Neural progenitor cell (in vitro differentiated cells): Measurements from ENCODE around the gene SEC14L3. TPM values are rescaled to one million over a fixed set of nuclear protein-coding genes. Genes with fewer than 3 reads are reported as not detected.

Experiments used
- DNase-seq: peaks from one replicate; pipeline ENCODE4 v3.0.0-alpha.2; 2016; ENCODE audit warnings: low spot score
- H2AFZ ChIP-seq: fragments of 200-600 bp; sonication (generic); replicated peaks from 2 replicates; pipeline ENCODE4 v1.6.1; 2016; ENCODE audit warnings: antibody characterized with exemption
- H3F3A ChIP-seq: fragments of 200-600 bp; sonication (generic); 2 replicates; pipeline ENCODE4 v1.6.1; 2016; ENCODE audit warnings: antibody characterized with exemption, low read depth
- H3K27ac ChIP-seq: fragments of 200-600 bp; sonication (generic); 2 replicates; pipeline ENCODE4 v1.5.1; 2016; ENCODE audit warnings: mild to moderate bottlenecking
- H3K27me3 ChIP-seq: fragments of 200-600 bp; sonication (generic); 2 replicates; pipeline ENCODE4 v1.6.1; 2016; ENCODE audit warnings: mild to moderate bottlenecking, moderate library complexity
- H3K36me3 ChIP-seq: fragments of 200-600 bp; sonication (generic); 2 replicates; pipeline ENCODE4 v1.5.1; 2016
- H3K4me1 ChIP-seq: fragments of 200-600 bp; sonication (generic); 2 replicates; pipeline ENCODE4 v1.6.1; 2016; ENCODE audit warnings: mixed run types
- H3K4me2 ChIP-seq: fragments of 200-600 bp; sonication (generic); 2 replicates; pipeline ENCODE4 v1.6.1; 2016
- H3K4me3 ChIP-seq: fragments of 200-600 bp; sonication (generic); 2 replicates; pipeline ENCODE4 v1.5.1; 2016
- H3K79me2 ChIP-seq: fragments of 200-600 bp; sonication (generic); 2 replicates; pipeline ENCODE4 v1.6.1; 2016; ENCODE audit warnings: low read depth
- H3K9ac ChIP-seq: fragments of 200-600 bp; sonication (generic); 2 replicates; pipeline ENCODE4 v1.6.1; 2016
- H3K9me3 ChIP-seq: fragments of 200-600 bp; sonication (generic); 2 replicates; pipeline ENCODE4 v1.5.1; 2016; ENCODE audit warnings: low read depth
- H4K20me1 ChIP-seq: fragments of 200-600 bp; sonication (generic); 2 replicates; pipeline ENCODE4 v1.6.1; 2016; ENCODE audit warnings: low read depth
- H3K27ac Mint-ChIP-seq: 3 replicates; pipeline ENCODE4 v1.8.0; 2021; ENCODE audit warnings: mixed read lengths
- H3K27me3 Mint-ChIP-seq: 2 replicates; pipeline ENCODE4 v1.8.0; 2022; ENCODE audit warnings: low read depth, mild to moderate bottlenecking, inconsistent platforms, moderate library complexity, mixed read lengths; ENCODE audit not compliant: insufficient read depth
- H3K36me3 Mint-ChIP-seq: 3 replicates; pipeline ENCODE4 v1.8.0; 2021; ENCODE audit warnings: mixed read lengths
- H3K4me1 Mint-ChIP-seq: 3 replicates; pipeline ENCODE4 v1.8.0; 2021; ENCODE audit warnings: mixed read lengths
- H3K4me3 Mint-ChIP-seq: 3 replicates; pipeline ENCODE4 v1.8.0; 2021; ENCODE audit warnings: mild to moderate bottlenecking, moderate library complexity, mixed read lengths
- H3K9me3 Mint-ChIP-seq: 3 replicates; pipeline ENCODE4 v1.8.0; 2020; ENCODE audit warnings: mixed read lengths
- EZH2 ChIP-seq: fragments of 200-600 bp; sonication (generic); IDR thresholded peaks from 2 replicates; pipeline ENCODE4 v1.6.1; 2017; ENCODE audit warnings: antibody characterized with exemption, mild to moderate bottlenecking, moderate library complexity
- EZH2phosphoT487 ChIP-seq: fragments of 200-600 bp; sonication (generic); IDR thresholded peaks from 2 replicates; pipeline ENCODE4 v1.6.1; 2017; ENCODE audit warnings: antibody characterized with exemption
- total RNA-seq: library from RNA; depleted of rRNA; stranded (reverse); fragments of >200 nt; gene quantifications from 2 replicates; pipeline ENCODE4 v1.2.3, GENCODE V29; 2015; ENCODE audit warnings: low replicate concordance
- TF ChIP-seq, protein P1 (sequence below): fragments of 200-600 bp; sonication (generic); IDR thresholded peaks from 2 replicates; pipeline ENCODE4 v1.5.1; 2017; ENCODE audit warnings: antibody characterized with exemption, mild to moderate bottlenecking

Gene SEC14L3
- total RNA-seq, 1 donor from 2014 or later, result not detected

DNA sequence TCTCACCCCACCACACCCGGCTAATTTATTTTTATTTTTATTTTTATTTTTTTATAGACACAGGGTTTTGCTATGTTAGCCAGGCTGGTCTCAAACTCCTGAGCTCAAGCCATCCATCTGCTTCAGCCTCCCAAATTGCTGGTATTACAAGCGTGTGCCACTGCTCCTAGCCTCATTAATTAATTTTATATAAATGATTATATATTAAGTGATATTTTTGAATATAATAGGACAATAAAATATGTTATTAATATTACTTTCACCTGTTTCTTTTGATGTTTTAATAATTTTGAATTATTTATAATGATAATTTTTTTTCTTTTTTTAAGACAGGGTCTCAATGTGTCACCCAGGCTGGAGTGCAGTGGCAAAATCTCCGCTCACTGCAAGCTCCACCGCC lies 35.9 kb upstream of the SEC14L3 start:
- no peaks in the 10 kb centered on the region for H3F3A ChIP-seq
- Mint-ChIP-seq H3K27ac (no peak overlapping the region), H3K4me1 (no peaks in the 10 kb centered on the region), H3K9me3 (peaks cover 2% of the 10 kb centered on the region), H3K27me3 (peaks cover 2% of the 10 kb centered on the region), H3K4me3 (no peak overlapping the region), H3K36me3 (no peaks in the 10 kb centered on the region)
- no peaks in the 10 kb centered on the region for H4K20me1 ChIP-seq
- H3K4me2 ChIP-seq, result no peak overlapping the region
- no peaks in the 10 kb centered on the region for H3K4me1 ChIP-seq
- H3K79me2 ChIP-seq, result no peaks in the 10 kb centered on the region
- no peaks in the 10 kb centered on the region for H3K27me3 ChIP-seq
- no peak overlapping the region for H2AFZ ChIP-seq
- no peak overlapping the region for H3K4me3 ChIP-seq
- H3K9ac ChIP-seq, result no peak overlapping the region
- TF ChIP-seq EZH2, result no peak
- TF ChIP-seq, protein P1, sequence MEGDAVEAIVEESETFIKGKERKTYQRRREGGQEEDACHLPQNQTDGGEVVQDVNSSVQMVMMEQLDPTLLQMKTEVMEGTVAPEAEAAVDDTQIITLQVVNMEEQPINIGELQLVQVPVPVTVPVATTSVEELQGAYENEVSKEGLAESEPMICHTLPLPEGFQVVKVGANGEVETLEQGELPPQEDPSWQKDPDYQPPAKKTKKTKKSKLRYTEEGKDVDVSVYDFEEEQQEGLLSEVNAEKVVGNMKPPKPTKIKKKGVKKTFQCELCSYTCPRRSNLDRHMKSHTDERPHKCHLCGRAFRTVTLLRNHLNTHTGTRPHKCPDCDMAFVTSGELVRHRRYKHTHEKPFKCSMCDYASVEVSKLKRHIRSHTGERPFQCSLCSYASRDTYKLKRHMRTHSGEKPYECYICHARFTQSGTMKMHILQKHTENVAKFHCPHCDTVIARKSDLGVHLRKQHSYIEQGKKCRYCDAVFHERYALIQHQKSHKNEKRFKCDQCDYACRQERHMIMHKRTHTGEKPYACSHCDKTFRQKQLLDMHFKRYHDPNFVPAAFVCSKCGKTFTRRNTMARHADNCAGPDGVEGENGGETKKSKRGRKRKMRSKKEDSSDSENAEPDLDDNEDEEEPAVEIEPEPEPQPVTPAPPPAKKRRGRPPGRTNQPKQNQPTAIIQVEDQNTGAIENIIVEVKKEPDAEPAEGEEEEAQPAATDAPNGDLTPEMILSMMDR, result no peak
- TF ChIP-seq EZH2phosphoT487, result no peak
- no peaks in the 10 kb centered on the region for H3K36me3 ChIP-seq
- no peak overlapping the region for H3K27ac ChIP-seq
- no peaks in the 10 kb centered on the region for H3K9me3 ChIP-seq
- no peak for DNase-seq

DNA sequence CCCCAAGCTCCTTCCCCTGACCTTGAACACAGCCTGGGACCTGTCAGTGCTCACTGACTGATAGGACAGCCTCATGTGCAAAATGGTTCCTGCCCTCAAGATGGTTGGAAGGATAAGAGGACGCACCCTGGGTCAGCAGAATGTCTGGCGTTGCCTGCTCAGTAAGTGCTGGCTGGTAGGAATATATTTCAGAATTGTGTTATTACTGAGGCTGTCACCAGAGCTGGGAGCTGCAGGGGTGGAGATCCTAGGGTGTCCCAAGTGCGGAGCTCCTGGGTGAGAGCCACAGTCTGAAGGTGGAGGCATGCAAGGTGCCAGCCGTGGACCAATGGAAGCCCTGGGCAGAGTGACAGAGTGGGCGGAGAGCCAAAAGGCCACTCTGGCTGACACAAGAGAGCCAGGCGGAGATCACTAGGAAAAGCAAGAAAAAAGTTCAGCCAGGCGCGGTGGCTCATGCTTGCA lies 34.7 kb upstream of the SEC14L3 start:
- H2AFZ ChIP-seq, result no peak overlapping the region
- H3K27ac ChIP-seq, result no peak overlapping the region
- TF ChIP-seq EZH2phosphoT487, result no peak
- TF ChIP-seq, protein P1, result no peak
- no peak for TF ChIP-seq EZH2
- H3F3A ChIP-seq, result no peaks in the 10 kb centered on the region
- Mint-ChIP-seq H3K4me3 (no peak overlapping the region), H3K9me3 (no peaks in the 10 kb centered on the region), H3K4me1 (no peaks in the 10 kb centered on the region), H3K36me3 (no peaks in the 10 kb centered on the region), H3K27ac (no peak overlapping the region), H3K27me3 (peaks cover 2% of the 10 kb centered on the region)
- H3K4me3 ChIP-seq, result no peak overlapping the region
- H3K4me1 ChIP-seq, result no peaks in the 10 kb centered on the region
- H3K27me3 ChIP-seq, result no peaks in the 10 kb centered on the region
- no peak for DNase-seq
- H3K79me2 ChIP-seq, result no peaks in the 10 kb centered on the region
- no peak overlapping the region for H3K9ac ChIP-seq
- H3K36me3 ChIP-seq, result no peaks in the 10 kb centered on the region
- H3K4me2 ChIP-seq, result no peak overlapping the region
- no peaks in the 10 kb centered on the region for H4K20me1 ChIP-seq
- no peaks in the 10 kb centered on the region for H3K9me3 ChIP-seq

DNA sequence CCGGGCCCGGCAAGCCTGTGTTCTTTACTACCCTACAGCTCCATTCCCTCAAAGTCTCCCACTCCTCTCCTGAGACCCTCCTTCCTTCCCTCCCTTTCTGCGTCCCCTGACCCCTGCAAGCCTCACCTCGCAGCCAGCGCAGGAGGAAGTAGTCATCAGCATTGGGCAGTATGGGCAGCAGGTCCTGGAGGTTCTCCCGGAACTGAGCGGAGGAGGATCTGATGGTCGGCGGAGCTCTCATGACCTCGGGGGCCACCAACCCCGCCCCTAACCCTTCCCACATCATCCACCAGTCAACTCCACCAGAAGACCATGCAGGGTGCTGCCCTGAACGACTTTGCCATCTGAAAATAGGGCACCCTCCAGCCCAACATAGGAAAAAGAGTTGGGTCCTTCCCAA lies 31.7 kb upstream of the SEC14L3 start:
- Histone ChIP-seq H3K4me2 (no peak overlapping the region), H3K36me3 (no peaks in the 10 kb centered on the region), H4K20me1 (no peaks in the 10 kb centered on the region), H3F3A (no peaks in the 10 kb centered on the region), H3K4me1 (no peaks in the 10 kb centered on the region), H3K9me3 (no peaks in the 10 kb centered on the region), H3K27me3 (no peaks in the 10 kb centered on the region), H3K27ac (no peak overlapping the region), H2AFZ (no peak overlapping the region), H3K79me2 (no peaks in the 10 kb centered on the region), H3K9ac (no peak overlapping the region), H3K4me3 (no peak overlapping the region)
- TF ChIP-seq, protein P1, result no peak
- no peak for TF ChIP-seq EZH2
- no peak for TF ChIP-seq EZH2phosphoT487
- no peaks in the 10 kb centered on the region for H3K4me1 Mint-ChIP-seq
- H3K36me3 Mint-ChIP-seq, result no peaks in the 10 kb centered on the region
- no peak overlapping the region for H3K4me3 Mint-ChIP-seq
- no peak for DNase-seq
- H3K27ac Mint-ChIP-seq, result no peak overlapping the region
- H3K27me3 Mint-ChIP-seq, result peaks cover 4% of the 10 kb centered on the region
- H3K9me3 Mint-ChIP-seq, result no peaks in the 10 kb centered on the region
